ENCODE measurements around the gene LRCH2. TPM values are rescaled to one million over a fixed set of nuclear protein-coding genes. Genes with fewer than 3 reads are reported as not detected.
A peak's percentile ranks its signal among the peaks of the same experiment; 100 is the strongest.

LRCH2 gene
- total RNA-seq, 4 donors from 2014 or later: 9.8 to 15.9 (median 10.7) TPM

DNA sequence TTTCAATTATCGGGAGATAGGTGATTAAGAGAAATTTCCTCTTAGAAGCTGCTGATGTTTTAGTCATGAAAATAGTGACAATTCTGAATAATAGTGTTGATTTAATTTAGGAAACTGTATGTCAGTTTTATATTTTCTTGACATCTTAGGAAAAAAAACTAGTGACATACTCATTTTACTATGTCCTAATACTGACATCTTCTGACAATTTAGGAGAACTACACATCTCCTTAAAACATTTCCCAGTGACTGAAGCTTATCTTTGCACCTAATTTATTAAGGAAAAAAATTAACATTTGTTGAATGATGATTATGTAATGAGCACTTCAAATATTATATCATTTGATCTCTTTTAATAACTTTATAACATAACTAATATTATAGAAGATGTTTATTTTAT is 86.7 kb downstream of the LRCH2 start:
- no peak for DNase-seq (ENCODE audit: extremely low spot score)
- H3K27ac ChIP-seq (replicated peaks in 1 of 4): no peak overlapping the region
- intact Hi-C loops (cut with DNase I): loop anchor here (5.0 to 10.0 kb wide), 2 partner anchors 190 to 532 kb away; no protein-coding TSS in a partner anchor
- H3K4me1 ChIP-seq: peaks cover 0 to 5% (median 0%) of the 10 kb centered on the region in 4 donors
- no peak for TF ChIP-seq POLR2AphosphoS5 (IDR thresholded peaks at IDR 0.05)
- TF ChIP-seq EP300 (IDR thresholded peaks at IDR 0.05): no peak
- TF ChIP-seq, protein P1, sequence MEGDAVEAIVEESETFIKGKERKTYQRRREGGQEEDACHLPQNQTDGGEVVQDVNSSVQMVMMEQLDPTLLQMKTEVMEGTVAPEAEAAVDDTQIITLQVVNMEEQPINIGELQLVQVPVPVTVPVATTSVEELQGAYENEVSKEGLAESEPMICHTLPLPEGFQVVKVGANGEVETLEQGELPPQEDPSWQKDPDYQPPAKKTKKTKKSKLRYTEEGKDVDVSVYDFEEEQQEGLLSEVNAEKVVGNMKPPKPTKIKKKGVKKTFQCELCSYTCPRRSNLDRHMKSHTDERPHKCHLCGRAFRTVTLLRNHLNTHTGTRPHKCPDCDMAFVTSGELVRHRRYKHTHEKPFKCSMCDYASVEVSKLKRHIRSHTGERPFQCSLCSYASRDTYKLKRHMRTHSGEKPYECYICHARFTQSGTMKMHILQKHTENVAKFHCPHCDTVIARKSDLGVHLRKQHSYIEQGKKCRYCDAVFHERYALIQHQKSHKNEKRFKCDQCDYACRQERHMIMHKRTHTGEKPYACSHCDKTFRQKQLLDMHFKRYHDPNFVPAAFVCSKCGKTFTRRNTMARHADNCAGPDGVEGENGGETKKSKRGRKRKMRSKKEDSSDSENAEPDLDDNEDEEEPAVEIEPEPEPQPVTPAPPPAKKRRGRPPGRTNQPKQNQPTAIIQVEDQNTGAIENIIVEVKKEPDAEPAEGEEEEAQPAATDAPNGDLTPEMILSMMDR (IDR thresholded peaks at IDR 0.05): peak; percentile 37 to 55 (median 49)
- no peak for TF ChIP-seq POLR2A (IDR thresholded peaks at IDR 0.05; ENCODE audit: low read depth)
- H3K27me3 ChIP-seq: no peaks in the 10 kb centered on the region
- no peak overlapping the region for H3K4me3 ChIP-seq
- WGBS: 60% methylated on average over 1 of the region's 1 CpG
- H3K36me3 ChIP-seq: peaks cover 0 to 4% (median 0%) of the 10 kb centered on the region in 4 donors
- no peaks in the 10 kb centered on the region for H3K9me3 ChIP-seq

DNA sequence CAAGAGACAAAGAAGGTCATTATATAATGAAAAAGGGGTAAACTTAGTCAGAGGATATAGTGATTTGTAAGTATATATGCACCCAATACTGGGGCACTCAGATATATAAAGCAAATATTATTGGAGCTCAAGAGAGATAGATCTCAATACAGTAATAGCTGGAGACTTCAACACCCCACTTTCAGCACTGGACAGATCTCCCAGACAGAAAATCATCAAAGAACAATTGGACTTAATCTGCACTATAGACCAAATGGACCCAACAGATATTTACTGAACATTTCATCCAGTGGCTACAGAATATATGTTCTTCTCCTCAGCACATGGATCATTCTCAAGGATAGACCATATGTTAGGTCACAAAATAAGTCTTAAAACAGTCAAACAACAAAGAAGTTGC is 91.8 kb downstream of the LRCH2 start:
- H3K4me1 ChIP-seq: no peaks in the 10 kb centered on the region
- intact Hi-C loops (cut with DNase I): loop anchor here (10.0 kb wide), 1 partner anchor 527 kb away; no protein-coding TSS in a partner anchor
- no peak overlapping the region for H3K4me3 ChIP-seq
- H3K27ac ChIP-seq (replicated peaks in 1 of 4): no peak overlapping the region
- H3K27me3 ChIP-seq: no peaks in the 10 kb centered on the region
- DNase-seq (ENCODE audit: extremely low spot score): no peak
- TF ChIP-seq POLR2AphosphoS5 (IDR thresholded peaks at IDR 0.05) (no peak), EP300 (IDR thresholded peaks at IDR 0.05) (no peak), POLR2A (IDR thresholded peaks at IDR 0.05; ENCODE audit: low read depth) (no peak)
- TF ChIP-seq, protein P1 (IDR thresholded peaks at IDR 0.05): no peak
- peaks cover 0 to 7% (median 0%) of the 10 kb centered on the region in 4 donors for H3K9me3 ChIP-seq
- H3K36me3 ChIP-seq: peaks cover 0 to 19% (median 0%) of the 10 kb centered on the region in 4 donors

DNA sequence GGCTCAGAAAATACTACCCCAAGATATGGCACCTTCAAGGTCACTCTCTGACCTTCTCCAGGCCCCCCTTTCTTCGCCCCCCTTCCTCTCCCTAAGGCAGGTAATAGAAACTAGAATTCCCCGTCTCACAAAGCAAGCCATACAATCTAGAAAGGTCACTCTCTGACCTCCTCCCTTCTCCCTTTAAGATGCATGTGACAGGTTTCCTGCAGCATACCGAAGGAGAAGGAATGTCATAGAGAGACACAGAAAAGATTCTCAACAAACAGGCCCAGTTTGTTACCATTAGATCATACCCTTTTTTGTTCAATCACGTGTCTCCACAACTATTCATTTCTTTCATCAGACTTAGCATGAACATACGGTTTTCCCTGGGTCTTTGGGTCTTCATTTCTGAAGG is 95.9 kb downstream of the LRCH2 start:
- Histone ChIP-seq H3K4me3 (no peak overlapping the region), H3K27me3 (no peaks in the 10 kb centered on the region), H3K36me3 (peaks cover 0 to 19% (median 0%) of the 10 kb centered on the region in 4 donors), H3K27ac (replicated peaks in 1 of 4) (no peak overlapping the region), H3K9me3 (peaks cover 0 to 7% (median 0%) of the 10 kb centered on the region in 4 donors), H3K4me1 (peaks cover 0 to 4% (median 0%) of the 10 kb centered on the region in 4 donors)
- WGBS: 66% methylated on average over 5 of the region's 5 CpGs
- DNase-seq (ENCODE audit: extremely low spot score): no peak
- TF ChIP-seq EP300 (IDR thresholded peaks at IDR 0.05) (no peak), POLR2AphosphoS5 (IDR thresholded peaks at IDR 0.05) (no peak), POLR2A (IDR thresholded peaks at IDR 0.05; ENCODE audit: low read depth) (no peak)
- TF ChIP-seq, protein P1 (IDR thresholded peaks at IDR 0.05): no peak
- intact Hi-C loops (cut with DNase I): no loop called here

DNA sequence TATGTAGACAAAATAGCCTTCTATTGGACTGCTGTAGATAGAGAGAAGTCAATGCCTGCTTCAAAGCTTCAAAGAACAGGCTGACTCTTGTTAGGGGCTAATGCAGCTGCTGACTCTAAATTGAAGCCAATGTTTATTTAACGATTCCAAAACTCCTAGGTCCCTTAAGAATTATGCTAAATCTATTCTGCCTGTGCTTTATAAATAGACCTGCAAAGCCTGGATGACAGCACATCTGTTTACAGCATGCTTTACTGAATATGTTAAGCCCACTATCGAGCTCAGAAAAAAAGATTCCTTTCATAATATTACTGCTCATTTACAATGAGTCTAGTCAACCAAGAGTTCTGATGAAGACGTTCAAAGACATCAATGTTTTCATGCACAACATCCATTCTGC is 99.5 kb downstream of the LRCH2 start:
- no peak for TF ChIP-seq POLR2A (IDR thresholded peaks at IDR 0.05; ENCODE audit: low read depth)
- 50% methylated on average over 3 of the region's 3 CpGs for WGBS
- intact Hi-C loops (cut with DNase I): no loop called here
- peaks cover 0 to 7% (median 0%) of the 10 kb centered on the region in 4 donors for H3K36me3 ChIP-seq
- no peak overlapping the region for H3K4me3 ChIP-seq
- H3K9me3 ChIP-seq: no peaks in the 10 kb centered on the region
- H3K27me3 ChIP-seq: no peaks in the 10 kb centered on the region
- no peak for DNase-seq (ENCODE audit: extremely low spot score)
- no peak overlapping the region for H3K27ac ChIP-seq (replicated peaks in 1 of 4)
- peaks cover 0 to 4% (median 0%) of the 10 kb centered on the region in 4 donors for H3K4me1 ChIP-seq

DNA sequence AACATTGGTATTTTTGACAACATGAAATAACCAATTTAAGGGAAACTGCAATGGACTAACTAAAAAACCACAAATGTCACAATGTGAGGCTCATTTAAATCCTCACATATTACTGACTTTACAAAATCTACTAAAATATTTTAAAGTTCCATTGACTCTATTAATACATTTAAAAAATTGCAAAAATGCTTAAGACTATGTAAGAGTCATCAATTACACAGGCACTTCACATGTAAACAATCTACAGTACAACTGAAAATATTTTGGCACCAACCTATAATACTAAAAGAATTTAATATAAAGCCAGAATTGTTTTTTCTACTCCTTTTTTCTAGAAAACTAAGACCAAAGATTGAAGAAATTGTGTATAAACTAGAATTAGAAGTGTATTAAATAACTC is 121.5 kb downstream of the LRCH2 start:
- Histone ChIP-seq H3K27me3 (peaks cover 0 to 5% (median 0%) of the 10 kb centered on the region in 4 donors), H3K27ac (replicated peaks in 1 of 4) (no peak overlapping the region), H3K4me1 (no peaks in the 10 kb centered on the region), H3K4me3 (no peak overlapping the region), H3K36me3 (no peaks in the 10 kb centered on the region), H3K9me3 (no peaks in the 10 kb centered on the region)
- no peak for TF ChIP-seq EP300 (IDR thresholded peaks at IDR 0.05)
- TF ChIP-seq POLR2A (IDR thresholded peaks at IDR 0.05; ENCODE audit: low read depth): no peak
- DNase-seq (ENCODE audit: extremely low spot score): no peak
- intact Hi-C loops (cut with DNase I): no loop called here

DNA sequence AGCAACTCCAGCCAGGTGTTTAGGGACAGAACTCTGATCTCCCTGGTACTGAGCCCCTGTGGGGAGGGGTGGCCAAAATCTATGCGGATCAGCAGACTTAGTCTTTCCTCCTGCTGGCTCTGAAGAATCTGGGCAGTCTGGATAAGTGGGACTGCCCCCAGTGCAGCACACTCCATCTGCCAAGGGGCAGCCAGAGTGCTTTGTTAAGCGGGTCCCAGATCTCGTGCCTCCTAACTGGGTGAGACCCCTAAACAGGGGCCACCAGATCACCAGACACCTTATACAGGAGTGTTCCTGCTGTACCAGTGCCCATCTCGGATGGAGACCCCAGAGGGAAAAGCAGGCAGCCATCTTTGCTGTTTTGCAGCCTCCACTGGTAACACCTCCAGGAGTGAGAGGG is 135.0 kb downstream of the LRCH2 start:
- whole genome bisulfite sequencing: 74% methylated on average over 4 of the region's 4 CpGs
- intact Hi-C loops (cut with DNase I): no loop called here
- H3K4me3 ChIP-seq: no peak overlapping the region

More for the DNA sequence above, 135.0 kb downstream of the LRCH2 start:
- Histone ChIP-seq H3K4me1 (no peaks in the 10 kb centered on the region), H3K36me3 (peaks cover 0 to 7% (median 2%) of the 10 kb centered on the region in 4 donors), H3K27ac (replicated peaks in 1 of 4) (no peak overlapping the region), H3K27me3 (no peaks in the 10 kb centered on the region), H3K9me3 (peaks cover 0 to 31% (median 0%) of the 10 kb centered on the region in 4 donors)
- DNase-seq (ENCODE audit: extremely low spot score): no peak
- TF ChIP-seq EP300 (IDR thresholded peaks at IDR 0.05) (no peak), POLR2AphosphoS5 (IDR thresholded peaks at IDR 0.05) (no peak), POLR2A (IDR thresholded peaks at IDR 0.05; ENCODE audit: low read depth) (no peak)
- TF ChIP-seq, protein P1 (IDR thresholded peaks at IDR 0.05): no peak

Data from esophagus muscularis mucosa (tissue), 4 donors.